Measurements from ENCODE around the gene KRT222.

KRT222 gene

GRCh38 chr17:40614431-40615067, 50.4 kb downstream of the KRT222 start:
- ATAC-seq: no peak

GRCh38 chr17:40613467-40614154, 51.4 kb downstream of the KRT222 start:
- ATAC-seq: no peak

GRCh38 chr17:40612599-40613244, 52.3 kb downstream of the KRT222 start:
- ATAC-seq: peak; percentile 22 to 23

- no peak for ATAC-seq
These were observed 53.0 kb downstream of the KRT222 start for GRCh38 chr17:40611840-40612474.

GRCh38 chr17:40610359-40610758, 54.6 kb downstream of the KRT222 start:
- peak; percentile 66 to 68 for ATAC-seq

- peak; percentile 39 to 45 for ATAC-seq
These were observed 56.9 kb downstream of the KRT222 start for GRCh38 chr17:40608061-40608581.

GRCh38 chr17:40607641-40608040, 57.3 kb downstream of the KRT222 start:
- ATAC-seq: no peak

- ATAC-seq: no peak
These were observed 58.2 kb downstream of the KRT222 start for GRCh38 chr17:40606548-40607353.

- peak; percentile 73 to 77 for ATAC-seq
These were observed 59.7 kb downstream of the KRT222 start for GRCh38 chr17:40605306-40605705.

Measured in activated CD4-positive, CD25-positive, alpha-beta regulatory T cell treated with anti-CD3 and anti-CD28 coated beads, Interleukin-2, amount 50 U/mL, for 24 hours (primary cell).